HEK293 (cell line): ENCODE data around the gene CES1.
"Not testable (repeated sequence)": the region's sequence is repeated elsewhere in the genome, so short reads cannot be mapped to it uniquely, and the experiment has no call there.

Experiments used
- CTCF ChIA-PET: fragments of 350-600 bp; formaldehyde crosslinking; extraction: SDS; loops from one replicate; lab custom pipeline; 2021; ENCODE audit warnings: antibody characterized with exemption; lab: Yijun Ruan, JAX
- POLR2A ChIA-PET: fragments of 300-600 bp; formaldehyde crosslinking; extraction: SDS; loops from one replicate; lab custom pipeline; 2020; ENCODE audit warnings: antibody characterized with exemption, inconsistent platforms; lab: Yijun Ruan, JAX
- H3K27ac ChIP-seq: fragments of 200-500 bp; sonication (Bioruptor generic); 2 replicates; pipeline ENCODE4 v1.5.1; 2014; ENCODE audit warnings: low read depth, low read length, control low read depth, inconsistent platforms; ENCODE audit errors: extremely low read depth
- H3K36me3 ChIP-seq, 2 experiments: fragments of 200-500 bp in 1 of 2; sonication (Bioruptor generic) in 1 of 2; 1 replicate in 1 of 2; 2 replicates in 1 of 2; pipeline ENCODE4 v1.5.1; 2014 to 2017; ENCODE audit warnings: inconsistent platforms in 2 of 2, low read length in 2 of 2; ENCODE audit not compliant: control insufficient read depth in 2 of 2, insufficient read depth in 1 of 2
- H3K4me1 ChIP-seq: fragments of 200-500 bp; sonication (Bioruptor generic); 2 replicates; pipeline ENCODE4 v1.5.1; 2014; ENCODE audit warnings: mild to moderate bottlenecking, low read length, inconsistent platforms; ENCODE audit not compliant: control insufficient read depth, insufficient read depth
- H3K4me3 ChIP-seq: 2 replicates; pipeline ENCODE4 v1.5.1; 2011; ENCODE audit warnings: low read depth, mild to moderate bottlenecking, control low read depth, low read length, moderate library complexity
- H3K9me3 ChIP-seq: fragments of 200-500 bp; sonication (Bioruptor generic); 2 replicates; pipeline ENCODE4 v1.5.1; 2014; ENCODE audit warnings: low read depth, low read length, inconsistent platforms; ENCODE audit not compliant: control insufficient read depth, insufficient read depth
- GLI2 ChIP-seq: fragments of 450-650 bp; formaldehyde crosslinking; IDR thresholded peaks from 2 replicates; pipeline ENCODE4; 2017; ENCODE audit warnings: missing biosample characterization, missing genetic modification characterization, low read depth, borderline replicate concordance
- HOXD13 ChIP-seq: sonication (generic); formaldehyde crosslinking; IDR thresholded peaks from 2 replicates; pipeline ENCODE4 v1.8.0; 2022; ENCODE audit warnings: missing genetic modification reagents, borderline replicate concordance
- MEIS1 ChIP-seq: sonication (generic); formaldehyde crosslinking; IDR thresholded peaks from 2 replicates; pipeline ENCODE4 v1.8.1; 2022; ENCODE audit warnings: missing genetic modification reagents, mild to moderate bottlenecking, borderline replicate concordance
- MYNN ChIP-seq: fragments of 450-650 bp; formaldehyde crosslinking; IDR thresholded peaks from 2 replicates; pipeline ENCODE4 v1.5.1; 2016; ENCODE audit warnings: missing biosample characterization, missing genetic modification characterization, borderline replicate concordance
- SP7 ChIP-seq: fragments of 450-650 bp; formaldehyde crosslinking; IDR thresholded peaks from 2 replicates; pipeline ENCODE4 v1.5.1; 2016; ENCODE audit warnings: missing biosample characterization, missing genetic modification characterization
- ZFP69B ChIP-seq: fragments of 450-650 bp; formaldehyde crosslinking; IDR thresholded peaks from 2 replicates; pipeline ENCODE4 v1.5.1; 2016; ENCODE audit warnings: missing biosample characterization, missing genetic modification characterization
- ZNF138 ChIP-seq: fragments of 450-650 bp; formaldehyde crosslinking; IDR thresholded peaks from 2 replicates; pipeline ENCODE4 v1.5.1; 2016; ENCODE audit warnings: missing biosample characterization, missing genetic modification characterization, borderline replicate concordance
- ZNF16 ChIP-seq: fragments of 450-650 bp; formaldehyde crosslinking; IDR thresholded peaks from 2 replicates; pipeline ENCODE4 v1.5.1; 2016; ENCODE audit warnings: low read depth, missing biosample characterization, missing genetic modification characterization
- ZNF184 ChIP-seq: fragments of 450-650 bp; IDR thresholded peaks from 2 replicates; pipeline ENCODE4 v1.5.1; 2018; ENCODE audit warnings: missing biosample characterization, mild to moderate bottlenecking, missing genetic modification characterization
- ZNF223 ChIP-seq: fragments of 450-650 bp; formaldehyde crosslinking; IDR thresholded peaks from 2 replicates; pipeline ENCODE4 v1.5.1; 2016; ENCODE audit warnings: missing biosample characterization, missing genetic modification characterization
- ZNF280C ChIP-seq: fragments of 450-650 bp; formaldehyde crosslinking; IDR thresholded peaks from 2 replicates; pipeline ENCODE4 v1.5.1; 2016; ENCODE audit warnings: missing biosample characterization, missing genetic modification characterization
- ZNF341 ChIP-seq: fragments of 450-650 bp; formaldehyde crosslinking; IDR thresholded peaks from 2 replicates; pipeline ENCODE4; 2016; ENCODE audit warnings: low read depth, missing biosample characterization, missing genetic modification characterization
- ZNF426 ChIP-seq: fragments of 450-650 bp; formaldehyde crosslinking; IDR thresholded peaks from 2 replicates; pipeline ENCODE4 v1.5.1; 2017; ENCODE audit warnings: missing biosample characterization, missing genetic modification characterization, mild to moderate bottlenecking, inconsistent platforms, moderate library complexity
- ZNF48 ChIP-seq: fragments of 450-650 bp; formaldehyde crosslinking; IDR thresholded peaks from 2 replicates; pipeline ENCODE4 v1.5.1; 2016; ENCODE audit warnings: missing biosample characterization, missing genetic modification characterization
- ZNF549 ChIP-seq: fragments of 450-650 bp; IDR thresholded peaks from 2 replicates; pipeline ENCODE4 v1.5.1; 2018; ENCODE audit warnings: missing biosample characterization, missing genetic modification characterization, mild to moderate bottlenecking, inconsistent platforms, moderate library complexity
- TF ChIP-seq, protein P1 (sequence below): fragments of 450-650 bp; formaldehyde crosslinking; IDR thresholded peaks from 2 replicates; pipeline ENCODE4 v1.5.1; 2016; ENCODE audit warnings: missing biosample characterization, missing genetic modification characterization
- TF ChIP-seq, protein P2 (sequence below): fragments of 450-650 bp; formaldehyde crosslinking; IDR thresholded peaks from 2 replicates; pipeline ENCODE4 v1.5.1; 2017; ENCODE audit warnings: missing biosample characterization, missing genetic modification characterization
- TF ChIP-seq, protein P3 (sequence below): fragments of 450-650 bp; formaldehyde crosslinking; IDR thresholded peaks from 2 replicates; pipeline ENCODE4 v1.5.1; 2016; ENCODE audit warnings: missing biosample characterization, missing genetic modification characterization
- TF ChIP-seq, protein P4 (sequence below): fragments of 450-650 bp; formaldehyde crosslinking; optimal IDR thresholded peaks from 2 replicates; pipeline ENCODE3; 2016; ENCODE audit warnings: missing biosample characterization, mild to moderate bottlenecking, missing genetic modification characterization
- TF ChIP-seq, protein P5 (sequence below): fragments of 450-650 bp; formaldehyde crosslinking; IDR thresholded peaks from 2 replicates; pipeline ENCODE4 v1.5.1; 2016; ENCODE audit warnings: missing biosample characterization, missing genetic modification characterization
- TF ChIP-seq, protein P6 (sequence below): fragments of 450-650 bp; formaldehyde crosslinking; IDR thresholded peaks from 2 replicates; pipeline ENCODE4; 2016; ENCODE audit warnings: missing biosample characterization, missing genetic modification characterization

Gene CES1

DNA sequence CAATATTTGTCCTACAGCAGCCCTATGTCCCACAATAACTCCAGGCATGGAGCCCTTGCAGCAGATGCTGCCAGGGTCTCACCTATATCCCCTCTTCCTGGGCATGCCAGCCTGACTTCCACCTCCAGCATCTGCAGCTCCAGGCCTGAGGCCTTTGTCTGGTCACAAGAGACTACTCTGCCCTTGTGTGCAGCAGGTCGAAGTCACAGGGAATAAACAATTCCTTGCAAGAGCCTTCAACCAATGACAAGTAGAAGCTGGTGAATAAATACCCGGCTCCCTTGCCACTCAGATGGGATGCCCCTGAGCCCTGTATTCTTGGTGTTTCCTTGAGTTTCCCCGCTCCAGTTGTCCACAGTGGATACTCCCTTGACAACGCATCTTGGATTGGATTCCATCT, 23.0 kb downstream of the CES1 start (continued):
- TF ChIP-seq, protein P1, sequence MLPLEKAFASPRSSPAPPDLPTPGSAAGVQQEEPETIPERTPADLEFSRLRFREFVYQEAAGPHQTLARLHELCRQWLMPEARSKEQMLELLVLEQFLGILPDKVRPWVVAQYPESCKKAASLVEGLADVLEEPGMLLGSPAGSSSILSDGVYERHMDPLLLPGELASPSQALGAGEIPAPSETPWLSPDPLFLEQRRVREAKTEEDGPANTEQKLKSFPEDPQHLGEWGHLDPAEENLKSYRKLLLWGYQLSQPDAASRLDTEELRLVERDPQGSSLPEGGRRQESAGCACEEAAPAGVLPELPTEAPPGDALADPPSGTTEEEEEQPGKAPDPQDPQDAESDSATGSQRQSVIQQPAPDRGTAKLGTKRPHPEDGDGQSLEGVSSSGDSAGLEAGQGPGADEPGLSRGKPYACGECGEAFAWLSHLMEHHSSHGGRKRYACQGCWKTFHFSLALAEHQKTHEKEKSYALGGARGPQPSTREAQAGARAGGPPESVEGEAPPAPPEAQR (tag by site-specific recombination): no peak
- TF ChIP-seq, protein P2, sequence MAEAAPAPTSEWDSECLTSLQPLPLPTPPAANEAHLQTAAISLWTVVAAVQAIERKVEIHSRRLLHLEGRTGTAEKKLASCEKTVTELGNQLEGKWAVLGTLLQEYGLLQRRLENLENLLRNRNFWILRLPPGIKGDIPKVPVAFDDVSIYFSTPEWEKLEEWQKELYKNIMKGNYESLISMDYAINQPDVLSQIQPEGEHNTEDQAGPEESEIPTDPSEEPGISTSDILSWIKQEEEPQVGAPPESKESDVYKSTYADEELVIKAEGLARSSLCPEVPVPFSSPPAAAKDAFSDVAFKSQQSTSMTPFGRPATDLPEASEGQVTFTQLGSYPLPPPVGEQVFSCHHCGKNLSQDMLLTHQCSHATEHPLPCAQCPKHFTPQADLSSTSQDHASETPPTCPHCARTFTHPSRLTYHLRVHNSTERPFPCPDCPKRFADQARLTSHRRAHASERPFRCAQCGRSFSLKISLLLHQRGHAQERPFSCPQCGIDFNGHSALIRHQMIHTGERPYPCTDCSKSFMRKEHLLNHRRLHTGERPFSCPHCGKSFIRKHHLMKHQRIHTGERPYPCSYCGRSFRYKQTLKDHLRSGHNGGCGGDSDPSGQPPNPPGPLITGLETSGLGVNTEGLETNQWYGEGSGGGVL (tag by site-specific recombination): no peak
- TF ChIP-seq ZNF280C (tag by site-specific recombination): no peak
- TF ChIP-seq, all 188 proteins: peak for 0

GRCh38 chr16:55809386-55809785, 23.5 kb downstream of the CES1 start:
- no peaks in the 10 kb centered on the region for H3K9me3 ChIP-seq
- no peaks in the 10 kb centered on the region for H3K4me1 ChIP-seq
- H3K4me3 ChIP-seq: no peak overlapping the region
- H3K27ac ChIP-seq: no peak overlapping the region
- TF ChIP-seq ZNF549 (no peak), ZNF138 (tag by site-specific recombination) (no peak), ZNF48 (tag by site-specific recombination) (no peak), SP7 (no peak), ZNF184 (tag by site-specific recombination) (no peak), ZNF341 (tag by site-specific recombination) (no peak), GLI2 (tag by site-specific recombination) (no peak), MYNN (tag by site-specific recombination) (no peak), ZNF426 (tag by site-specific recombination) (no peak), MEIS1 (no peak), ZNF16 (tag by site-specific recombination) (no peak), ZFP69B (tag by site-specific recombination) (no peak), ZNF223 (tag by site-specific recombination) (no peak), HOXD13 (CRISPR knock-in tag) (no peak)
- TF ChIP-seq, protein P3, sequence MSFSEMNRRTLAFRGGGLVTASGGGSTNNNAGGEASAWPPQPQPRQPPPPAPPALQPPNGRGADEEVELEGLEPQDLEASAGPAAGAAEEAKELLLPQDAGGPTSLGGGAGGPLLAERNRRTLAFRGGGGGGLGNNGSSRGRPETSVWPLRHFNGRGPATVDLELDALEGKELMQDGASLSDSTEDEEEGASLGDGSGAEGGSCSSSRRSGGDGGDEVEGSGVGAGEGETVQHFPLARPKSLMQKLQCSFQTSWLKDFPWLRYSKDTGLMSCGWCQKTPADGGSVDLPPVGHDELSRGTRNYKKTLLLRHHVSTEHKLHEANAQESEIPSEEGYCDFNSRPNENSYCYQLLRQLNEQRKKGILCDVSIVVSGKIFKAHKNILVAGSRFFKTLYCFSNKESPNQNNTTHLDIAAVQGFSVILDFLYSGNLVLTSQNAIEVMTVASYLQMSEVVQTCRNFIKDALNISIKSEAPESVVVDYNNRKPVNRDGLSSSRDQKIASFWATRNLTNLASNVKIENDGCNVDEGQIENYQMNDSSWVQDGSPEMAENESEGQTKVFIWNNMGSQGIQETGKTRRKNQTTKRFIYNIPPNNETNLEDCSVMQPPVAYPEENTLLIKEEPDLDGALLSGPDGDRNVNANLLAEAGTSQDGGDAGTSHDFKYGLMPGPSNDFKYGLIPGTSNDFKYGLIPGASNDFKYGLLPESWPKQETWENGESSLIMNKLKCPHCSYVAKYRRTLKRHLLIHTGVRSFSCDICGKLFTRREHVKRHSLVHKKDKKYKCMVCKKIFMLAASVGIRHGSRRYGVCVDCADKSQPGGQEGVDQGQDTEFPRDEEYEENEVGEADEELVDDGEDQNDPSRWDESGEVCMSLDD (tag by site-specific recombination): no peak
- TF ChIP-seq, protein P4, sequence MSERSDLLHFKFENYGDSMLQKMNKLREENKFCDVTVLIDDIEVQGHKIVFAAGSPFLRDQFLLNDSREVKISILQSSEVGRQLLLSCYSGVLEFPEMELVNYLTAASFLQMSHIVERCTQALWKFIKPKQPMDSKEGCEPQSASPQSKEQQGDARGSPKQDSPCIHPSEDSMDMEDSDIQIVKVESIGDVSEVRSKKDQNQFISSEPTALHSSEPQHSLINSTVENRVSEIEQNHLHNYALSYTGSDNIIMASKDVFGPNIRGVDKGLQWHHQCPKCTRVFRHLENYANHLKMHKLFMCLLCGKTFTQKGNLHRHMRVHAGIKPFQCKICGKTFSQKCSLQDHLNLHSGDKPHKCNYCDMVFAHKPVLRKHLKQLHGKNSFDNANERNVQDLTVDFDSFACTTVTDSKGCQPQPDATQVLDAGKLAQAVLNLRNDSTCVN (tag by site-specific recombination): no peak
- TF ChIP-seq, protein P5, sequence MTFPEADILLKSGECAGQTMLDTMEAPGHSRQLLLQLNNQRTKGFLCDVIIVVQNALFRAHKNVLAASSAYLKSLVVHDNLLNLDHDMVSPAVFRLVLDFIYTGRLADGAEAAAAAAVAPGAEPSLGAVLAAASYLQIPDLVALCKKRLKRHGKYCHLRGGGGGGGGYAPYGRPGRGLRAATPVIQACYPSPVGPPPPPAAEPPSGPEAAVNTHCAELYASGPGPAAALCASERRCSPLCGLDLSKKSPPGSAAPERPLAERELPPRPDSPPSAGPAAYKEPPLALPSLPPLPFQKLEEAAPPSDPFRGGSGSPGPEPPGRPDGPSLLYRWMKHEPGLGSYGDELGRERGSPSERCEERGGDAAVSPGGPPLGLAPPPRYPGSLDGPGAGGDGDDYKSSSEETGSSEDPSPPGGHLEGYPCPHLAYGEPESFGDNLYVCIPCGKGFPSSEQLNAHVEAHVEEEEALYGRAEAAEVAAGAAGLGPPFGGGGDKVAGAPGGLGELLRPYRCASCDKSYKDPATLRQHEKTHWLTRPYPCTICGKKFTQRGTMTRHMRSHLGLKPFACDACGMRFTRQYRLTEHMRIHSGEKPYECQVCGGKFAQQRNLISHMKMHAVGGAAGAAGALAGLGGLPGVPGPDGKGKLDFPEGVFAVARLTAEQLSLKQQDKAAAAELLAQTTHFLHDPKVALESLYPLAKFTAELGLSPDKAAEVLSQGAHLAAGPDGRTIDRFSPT (tag by site-specific recombination): no peak
- TF ChIP-seq, protein P6, sequence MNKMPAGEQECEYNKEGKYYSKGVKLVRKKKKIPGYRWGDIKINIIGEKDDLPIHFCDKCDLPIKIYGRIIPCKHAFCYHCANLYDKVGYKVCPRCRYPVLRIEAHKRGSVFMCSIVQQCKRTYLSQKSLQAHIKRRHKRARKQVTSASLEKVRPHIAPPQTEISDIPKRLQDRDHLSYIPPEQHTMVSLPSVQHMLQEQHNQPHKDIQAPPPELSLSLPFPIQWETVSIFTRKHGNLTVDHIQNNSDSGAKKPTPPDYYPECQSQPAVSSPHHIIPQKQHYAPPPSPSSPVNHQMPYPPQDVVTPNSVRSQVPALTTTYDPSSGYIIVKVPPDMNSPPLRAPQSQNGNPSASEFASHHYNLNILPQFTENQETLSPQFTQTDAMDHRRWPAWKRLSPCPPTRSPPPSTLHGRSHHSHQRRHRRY: no peak
- TF ChIP-seq, all 188 proteins: peak for 0
- no peaks in the 10 kb centered on the region for H3K36me3 ChIP-seq
- ChIA-PET POLR2A (no interaction called here), CTCF (no interaction called here)

DNA sequence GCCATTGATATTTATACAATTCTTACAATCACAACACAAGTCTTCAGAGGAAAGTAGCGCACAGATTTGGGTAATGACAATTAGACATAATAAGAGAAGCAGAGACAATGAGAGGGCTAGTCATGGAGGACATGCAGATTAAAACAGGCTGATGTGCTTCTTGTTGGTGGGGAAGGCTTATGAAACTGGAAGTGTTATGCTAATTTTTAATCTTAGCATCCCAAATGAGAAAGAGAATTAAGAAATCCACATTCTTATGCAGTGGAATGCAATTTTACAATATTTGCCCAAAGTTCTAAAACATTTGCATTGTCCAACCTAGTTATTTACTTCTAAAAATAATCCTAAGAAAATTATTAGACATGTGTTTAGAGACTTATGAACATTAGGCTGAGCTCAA, 24.6 kb downstream of the CES1 start:
- POLR2A ChIA-PET, H3K4me3 ChIP-seq, CTCF ChIA-PET, H3K27ac ChIP-seq, H3K9me3 ChIP-seq, H3K4me1 ChIP-seq, H3K36me3 ChIP-seq: not testable (repeated sequence)
